GM18873 (cell line): Measurements from ENCODE around the gene KLK3.

Experiments
- ATAC-seq: cut with Tn5 transposase; IDR thresholded peaks from one replicate; pipeline ENCODE4 v1.9.1; 2021; ENCODE audit warnings: mild to moderate bottlenecking, moderate library complexity, moderate number of reproducible peaks; ENCODE audit not compliant: unreplicated experiment, low FRiP score

Gene KLK3

DNA sequence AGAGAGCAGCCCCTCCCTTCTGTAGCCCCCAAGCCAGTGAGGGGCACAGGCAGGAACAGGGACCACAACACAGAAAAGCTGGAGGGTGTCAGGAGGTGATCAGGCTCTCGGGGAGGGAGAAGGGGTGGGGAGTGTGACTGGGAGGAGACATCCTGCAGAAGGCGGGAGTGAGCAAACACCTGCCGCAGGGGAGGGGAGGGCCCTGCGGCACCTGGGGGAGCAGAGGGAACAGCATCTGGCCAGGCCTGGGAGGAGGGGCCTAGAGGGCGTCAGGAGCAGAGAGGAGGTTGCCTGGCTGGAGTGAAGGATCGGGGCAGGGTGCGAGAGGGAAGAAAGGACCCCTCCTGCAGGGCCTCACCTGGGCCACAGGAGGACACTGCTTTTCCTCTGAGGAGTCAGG lies 4.2 kb downstream of the KLK3 start:
- no peak for ATAC-seq

DNA sequence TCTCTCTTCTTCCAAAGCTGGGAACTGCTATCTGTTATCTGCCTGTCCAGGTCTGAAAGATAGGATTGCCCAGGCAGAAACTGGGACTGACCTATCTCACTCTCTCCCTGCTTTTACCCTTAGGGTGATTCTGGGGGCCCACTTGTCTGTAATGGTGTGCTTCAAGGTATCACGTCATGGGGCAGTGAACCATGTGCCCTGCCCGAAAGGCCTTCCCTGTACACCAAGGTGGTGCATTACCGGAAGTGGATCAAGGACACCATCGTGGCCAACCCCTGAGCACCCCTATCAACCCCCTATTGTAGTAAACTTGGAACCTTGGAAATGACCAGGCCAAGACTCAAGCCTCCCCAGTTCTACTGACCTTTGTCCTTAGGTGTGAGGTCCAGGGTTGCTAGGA lies 5.1 kb downstream of the KLK3 start:
- no peak for ATAC-seq

DNA sequence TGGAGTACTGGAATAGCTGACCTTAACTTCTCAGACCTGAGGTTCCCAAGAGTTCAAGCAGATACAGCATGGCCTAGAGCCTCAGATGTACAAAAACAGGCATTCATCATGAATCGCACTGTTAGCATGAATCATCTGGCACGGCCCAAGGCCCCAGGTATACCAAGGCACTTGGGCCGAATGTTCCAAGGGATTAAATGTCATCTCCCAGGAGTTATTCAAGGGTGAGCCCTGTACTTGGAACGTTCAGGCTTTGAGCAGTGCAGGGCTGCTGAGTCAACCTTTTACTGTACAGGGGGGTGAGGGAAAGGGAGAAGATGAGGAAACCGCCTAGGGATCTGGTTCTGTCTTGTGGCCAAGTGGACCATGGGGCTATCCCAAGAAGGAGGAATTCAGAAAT lies 6.3 kb downstream of the KLK3 start:
- ATAC-seq: no peak

DNA sequence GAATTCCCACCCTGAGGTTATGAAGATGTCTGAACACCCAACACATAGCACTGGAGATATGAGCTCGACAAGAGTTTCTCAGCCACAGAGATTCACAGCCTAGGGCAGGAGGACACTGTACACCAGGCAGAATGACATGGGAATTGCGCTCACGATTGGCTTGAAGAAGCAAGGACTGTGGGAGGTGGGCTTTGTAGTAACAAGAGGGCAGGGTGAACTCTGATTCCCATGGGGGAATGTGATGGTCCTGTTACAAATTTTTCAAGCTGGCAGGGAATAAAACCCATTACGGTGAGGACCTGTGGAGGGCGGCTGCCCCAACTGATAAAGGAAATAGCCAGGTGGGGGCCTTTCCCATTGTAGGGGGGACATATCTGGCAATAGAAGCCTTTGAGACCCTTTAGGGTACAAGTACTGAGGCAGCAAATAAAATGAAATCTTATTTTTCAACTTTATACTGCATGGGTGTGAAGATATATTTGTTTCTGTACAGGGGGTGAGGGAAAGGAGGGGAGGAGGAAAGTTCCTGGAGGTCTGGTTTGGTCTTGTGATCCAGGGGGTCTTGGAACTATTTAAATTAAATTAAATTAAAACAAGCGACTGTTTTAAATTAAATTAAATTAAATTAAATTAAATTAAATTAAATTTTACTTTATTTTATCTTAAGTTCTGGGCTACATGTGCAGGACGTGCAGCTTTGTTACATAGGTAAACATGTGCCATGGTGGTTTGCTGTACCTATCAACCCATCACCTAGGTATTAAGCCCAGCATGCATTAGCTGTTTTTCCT lies 7.0 kb downstream of the KLK3 start:
- ATAC-seq: no peak

DNA sequence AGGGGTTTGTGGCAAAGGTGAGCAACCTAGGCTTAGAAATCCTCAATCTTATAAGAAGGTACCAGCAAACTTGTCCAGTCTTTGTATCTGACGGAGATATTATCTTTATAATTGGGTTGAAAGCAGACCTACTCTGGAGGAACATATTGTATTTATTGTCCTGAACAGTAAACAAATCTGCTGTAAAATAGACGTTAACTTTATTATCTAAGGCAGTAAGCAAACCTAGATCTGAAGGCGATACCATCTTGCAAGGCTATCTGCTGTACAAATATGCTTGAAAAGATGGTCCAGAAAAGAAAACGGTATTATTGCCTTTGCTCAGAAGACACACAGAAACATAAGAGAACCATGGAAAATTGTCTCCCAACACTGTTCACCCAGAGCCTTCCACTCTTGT lies 14.8 kb downstream of the KLK3 start:
- ATAC-seq: no peak

DNA sequence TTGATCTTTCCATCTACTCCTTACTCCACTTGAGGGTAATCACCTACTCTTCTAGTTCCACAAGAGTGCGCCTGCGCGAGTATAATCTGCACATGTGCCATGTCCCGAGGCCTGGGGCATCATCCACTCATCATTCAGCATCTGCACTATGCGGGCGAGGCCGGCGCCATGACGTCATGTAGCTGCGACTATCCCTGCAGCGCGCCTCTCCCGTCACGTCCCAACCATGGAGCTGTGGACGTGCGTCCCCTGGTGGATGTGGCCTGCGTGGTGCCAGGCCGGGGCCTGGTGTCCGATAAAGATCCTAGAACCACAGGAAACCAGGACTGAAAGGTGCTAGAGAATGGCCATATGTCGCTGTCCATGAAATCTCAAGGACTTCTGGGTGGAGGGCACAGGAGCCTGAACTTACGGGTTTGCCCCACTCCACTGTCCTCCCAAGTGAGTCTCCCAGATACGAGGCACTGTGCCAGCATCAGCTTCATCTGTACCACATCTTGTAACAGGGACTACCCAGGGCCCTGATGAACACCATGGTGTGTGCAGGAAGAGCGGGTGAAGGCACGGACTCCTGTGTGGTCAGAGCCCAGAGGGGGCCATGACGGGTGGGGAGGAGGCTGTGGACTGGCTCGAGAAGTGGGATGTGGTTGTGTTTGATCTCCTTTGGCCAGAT lies 15.8 kb downstream of the KLK3 start:
- no peak for ATAC-seq

DNA sequence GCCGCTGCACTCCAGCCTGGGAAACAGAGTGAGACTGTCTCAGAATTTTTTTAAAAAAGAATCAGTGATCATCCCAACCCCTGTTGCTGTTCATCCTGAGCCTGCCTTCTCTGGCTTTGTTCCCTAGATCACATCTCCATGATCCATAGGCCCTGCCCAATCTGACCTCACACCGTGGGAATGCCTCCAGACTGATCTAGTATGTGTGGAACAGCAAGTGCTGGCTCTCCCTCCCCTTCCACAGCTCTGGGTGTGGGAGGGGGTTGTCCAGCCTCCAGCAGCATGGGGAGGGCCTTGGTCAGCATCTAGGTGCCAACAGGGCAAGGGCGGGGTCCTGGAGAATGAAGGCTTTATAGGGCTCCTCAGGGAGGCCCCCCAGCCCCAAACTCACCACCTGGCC lies 18.3 kb downstream of the KLK3 start, which contains the start of gene KLK2:
Gene KLK2 (plus strand): TSS at position 384 of the 400 bp plus-strand sequence. CDS start 35 bp downstream, outside the sequence.
- ATAC-seq: no peak

DNA sequence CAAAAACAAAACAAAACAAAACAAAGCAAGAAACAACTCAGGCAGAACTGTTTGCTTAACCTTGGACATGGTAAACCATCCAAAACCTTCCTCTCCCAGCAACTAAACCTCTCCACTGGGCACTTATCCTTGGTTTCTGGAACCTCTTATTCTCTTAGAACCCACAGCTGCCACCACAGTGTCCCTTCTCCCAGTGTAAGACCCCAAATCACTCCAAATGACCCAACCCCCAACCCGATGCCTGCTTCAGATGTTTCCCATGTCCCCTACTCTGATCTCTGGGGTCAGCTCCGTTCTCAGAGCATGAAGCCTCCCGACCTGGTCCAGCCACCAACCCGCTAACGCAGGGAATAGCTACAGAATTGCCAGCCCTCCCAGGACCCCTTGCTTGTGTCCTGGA lies 19.5 kb downstream of the KLK3 start:
- no peak for ATAC-seq

DNA sequence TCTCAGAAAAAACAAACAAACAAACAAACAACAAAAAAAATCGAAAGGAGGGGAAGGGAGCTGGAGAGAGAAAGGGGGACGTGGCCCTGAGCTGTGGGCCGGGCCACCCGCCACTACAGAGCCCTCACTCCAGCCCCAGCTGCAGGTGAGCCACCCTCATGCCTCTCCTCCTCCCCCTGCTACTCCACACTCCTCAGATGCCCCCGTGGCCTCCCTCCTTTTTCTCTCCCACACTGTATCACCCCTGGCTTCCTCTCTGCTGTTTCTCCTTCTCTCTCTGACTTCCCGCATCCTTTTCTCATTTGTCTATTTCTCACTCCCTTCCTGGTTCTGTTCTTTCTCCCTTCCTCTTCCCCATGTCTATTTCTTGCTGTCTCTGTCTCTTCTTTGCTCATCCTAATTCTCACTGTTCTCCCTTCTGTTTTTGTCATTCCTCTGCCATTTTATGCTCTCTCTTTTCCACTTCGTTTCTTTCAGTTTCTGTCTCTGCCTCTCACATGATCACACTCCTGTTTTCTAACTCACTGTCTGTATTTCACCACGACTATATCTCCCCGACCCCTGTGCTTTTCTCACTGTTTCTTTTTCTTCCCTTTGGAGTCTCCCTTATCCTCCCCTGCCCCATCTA lies 21.2 kb downstream of the KLK3 start:
- no peak for ATAC-seq

DNA sequence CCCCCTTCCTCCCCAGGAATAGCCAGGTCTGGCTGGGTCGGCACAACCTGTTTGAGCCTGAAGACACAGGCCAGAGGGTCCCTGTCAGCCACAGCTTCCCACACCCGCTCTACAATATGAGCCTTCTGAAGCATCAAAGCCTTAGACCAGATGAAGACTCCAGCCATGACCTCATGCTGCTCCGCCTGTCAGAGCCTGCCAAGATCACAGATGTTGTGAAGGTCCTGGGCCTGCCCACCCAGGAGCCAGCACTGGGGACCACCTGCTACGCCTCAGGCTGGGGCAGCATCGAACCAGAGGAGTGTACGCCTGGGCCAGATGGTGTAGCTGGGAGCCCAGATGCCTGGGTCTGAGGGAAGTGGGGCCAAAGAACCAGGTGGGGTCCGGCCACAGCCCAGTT lies 21.7 kb downstream of the KLK3 start:
- ATAC-seq: no peak

DNA sequence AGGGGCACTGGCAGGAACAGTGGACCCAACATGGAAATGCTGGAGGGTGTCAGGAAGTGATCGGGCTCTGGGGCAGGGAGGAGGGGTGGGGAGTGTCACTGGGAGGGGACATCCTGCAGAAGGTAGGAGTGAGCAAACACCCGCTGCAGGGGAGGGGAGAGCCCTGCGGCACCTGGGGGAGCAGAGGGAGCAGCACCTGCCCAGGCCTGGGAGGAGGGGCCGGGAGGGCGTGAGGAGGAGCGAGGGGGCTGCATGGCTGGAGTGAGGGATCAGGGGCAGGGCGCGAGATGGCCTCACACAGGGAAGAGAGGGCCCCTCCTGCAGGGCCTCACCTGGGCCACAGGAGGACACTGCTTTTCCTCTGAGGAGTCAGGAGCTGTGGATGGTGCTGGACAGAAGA lies 22.6 kb downstream of the KLK3 start:
- ATAC-seq: no peak

DNA sequence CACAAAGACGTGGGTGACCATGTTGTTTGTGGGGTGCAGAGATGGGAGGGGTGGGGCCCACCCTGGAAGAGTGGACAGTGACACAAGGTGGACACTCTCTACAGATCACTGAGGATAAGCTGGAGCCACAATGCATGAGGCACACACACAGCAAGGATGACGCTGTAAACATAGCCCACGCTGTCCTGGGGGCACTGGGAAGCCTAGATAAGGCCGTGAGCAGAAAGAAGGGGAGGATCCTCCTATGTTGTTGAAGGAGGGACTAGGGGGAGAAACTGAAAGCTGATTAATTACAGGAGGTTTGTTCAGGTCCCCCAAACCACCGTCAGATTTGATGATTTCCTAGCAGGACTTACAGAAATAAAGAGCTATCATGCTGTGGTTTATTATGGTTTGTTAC lies 24.1 kb downstream of the KLK3 start:
- no peak for ATAC-seq

DNA sequence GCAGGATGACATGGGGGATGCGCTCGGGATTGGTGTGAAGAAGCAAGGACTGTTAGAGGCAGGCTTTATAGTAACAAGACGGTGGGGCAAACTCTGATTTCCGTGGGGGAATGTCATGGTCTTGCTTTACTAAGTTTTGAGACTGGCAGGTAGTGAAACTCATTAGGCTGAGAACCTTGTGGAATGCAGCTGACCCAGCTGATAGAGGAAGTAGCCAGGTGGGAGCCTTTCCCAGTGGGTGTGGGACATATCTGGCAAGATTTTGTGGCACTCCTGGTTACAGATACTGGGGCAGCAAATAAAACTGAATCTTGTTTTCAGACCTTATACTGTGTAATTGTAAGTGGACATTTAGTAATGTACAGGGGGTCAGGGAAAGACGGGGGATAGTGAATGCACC lies 25.5 kb downstream of the KLK3 start:
- ATAC-seq: no peak

DNA sequence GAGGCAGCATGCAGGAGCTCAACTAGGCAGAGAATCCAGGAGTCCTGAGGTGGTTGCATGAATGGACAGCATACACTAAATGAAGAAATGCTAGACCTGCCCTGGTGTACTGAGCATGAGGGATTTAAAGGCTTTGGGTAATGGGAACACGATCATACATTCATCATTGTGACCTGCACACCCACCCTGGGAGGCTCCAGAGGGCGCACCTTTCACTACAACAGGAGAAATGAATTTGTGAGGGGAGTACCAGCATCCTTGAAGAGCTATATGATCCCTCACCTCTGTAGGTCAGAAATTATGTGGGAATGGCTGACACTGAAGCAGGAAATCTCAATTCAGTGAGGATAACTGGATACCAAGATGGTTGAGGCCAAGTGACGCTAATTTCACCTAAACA lies 27.5 kb downstream of the KLK3 start:
- ATAC-seq: no peak

DNA sequence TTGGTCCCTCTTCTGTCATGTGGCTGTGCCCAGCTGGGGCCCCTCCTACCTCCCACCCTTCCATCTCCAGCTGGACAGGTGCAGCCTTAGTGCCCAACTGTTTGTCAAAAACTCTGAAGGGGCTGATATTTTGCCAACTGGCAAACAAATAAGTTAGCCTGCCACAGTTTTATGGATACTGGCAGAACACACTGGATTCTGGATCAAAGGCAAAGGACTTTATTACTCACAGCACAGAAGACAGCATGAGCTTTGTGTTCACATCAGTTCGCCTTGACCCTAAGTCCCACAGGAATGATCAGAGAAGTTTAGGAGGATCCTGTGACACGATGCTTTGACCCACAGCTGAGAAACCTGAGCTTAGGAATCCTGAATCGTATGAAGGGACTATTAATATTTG lies 34.9 kb downstream of the KLK3 start:
- no peak for ATAC-seq

DNA sequence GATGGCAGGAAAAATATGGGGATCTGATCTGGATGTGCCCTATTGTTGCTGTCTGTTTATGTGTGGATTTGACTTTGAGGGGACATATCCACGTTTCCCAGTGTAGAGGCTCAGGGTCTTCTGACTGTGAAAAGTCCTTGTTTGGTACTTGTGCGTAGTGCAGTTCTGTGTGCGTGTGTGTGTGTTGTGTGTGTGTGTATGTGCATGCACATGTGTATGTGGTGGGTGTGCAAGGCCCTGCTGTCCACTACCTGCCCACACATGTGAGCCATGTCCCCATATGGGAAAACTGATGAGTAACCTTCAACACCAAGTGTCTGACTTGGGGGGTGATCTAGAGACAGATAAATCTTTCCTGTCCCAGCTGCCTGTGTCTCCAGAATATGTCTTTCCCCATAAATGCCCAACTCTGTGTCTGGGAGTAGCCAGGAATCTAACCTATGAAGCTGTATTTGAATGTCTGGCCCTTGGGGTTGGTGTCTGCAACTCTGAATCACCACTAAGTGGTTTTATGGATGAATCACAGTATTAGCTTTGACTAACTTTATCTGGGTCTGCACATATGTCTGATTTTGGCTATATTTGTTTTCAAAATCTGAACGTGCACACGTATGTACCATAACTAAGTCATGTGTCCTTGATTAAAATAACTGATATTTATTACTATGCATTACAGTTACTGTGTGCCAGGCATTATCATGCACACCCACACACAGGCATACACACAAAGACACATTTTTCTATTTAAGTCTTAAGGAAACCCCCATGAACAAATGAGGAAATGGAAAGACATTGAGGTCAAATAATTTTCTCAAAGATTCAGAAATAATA lies 35.9 kb downstream of the KLK3 start:
- ATAC-seq: no peak

DNA sequence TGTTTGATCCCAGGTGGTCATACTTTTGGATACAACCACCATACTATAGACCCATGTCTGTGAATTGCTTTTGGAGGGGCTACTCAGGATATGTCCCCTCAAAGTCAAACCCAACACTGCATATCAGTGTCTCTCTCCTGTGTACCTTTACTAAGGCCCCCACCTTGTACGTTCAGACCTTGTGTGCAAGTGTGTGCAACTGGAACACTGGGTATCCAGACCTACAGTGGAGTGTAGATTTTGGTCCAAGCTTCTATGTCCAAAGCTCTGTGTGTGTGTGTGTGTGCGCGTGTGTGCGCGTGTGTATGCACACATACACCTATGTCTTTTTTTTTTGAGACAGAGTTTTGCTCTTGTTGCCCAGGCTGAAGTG lies 36.5 kb downstream of the KLK3 start:
- no peak for ATAC-seq

DNA sequence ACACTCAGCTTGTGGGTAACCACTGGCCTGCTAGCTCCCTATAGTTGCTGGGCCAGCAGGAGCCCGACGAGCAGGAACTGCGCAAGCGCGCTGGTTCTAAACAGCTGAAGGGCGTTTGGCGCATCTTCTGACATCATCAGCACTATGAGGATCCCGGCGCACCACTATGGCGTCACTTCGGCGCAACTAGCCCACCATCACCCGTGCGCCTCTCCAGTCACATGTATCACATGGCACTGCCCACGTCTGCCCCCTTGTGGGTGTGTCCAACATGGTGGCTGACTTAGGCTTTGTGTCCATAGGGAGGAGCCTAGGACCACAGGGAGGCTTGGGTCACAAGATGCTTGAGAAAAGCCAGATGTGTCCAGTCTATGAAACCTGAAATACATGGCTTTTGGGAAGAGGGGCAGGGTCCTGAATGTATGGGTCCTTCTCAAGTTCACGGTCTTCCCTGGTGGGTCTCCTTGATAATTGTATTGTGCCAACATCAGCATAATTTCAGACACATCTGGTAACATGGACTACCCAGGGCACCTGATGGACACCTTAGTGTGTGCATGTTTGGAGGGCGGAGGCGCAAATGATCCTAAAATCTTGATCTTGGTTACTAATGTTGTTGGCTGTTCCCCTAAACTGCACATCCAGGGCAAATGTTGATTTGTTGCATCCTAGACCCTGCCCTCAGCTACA lies 38.5 kb downstream of the KLK3 start:
- ATAC-seq: no peak

DNA sequence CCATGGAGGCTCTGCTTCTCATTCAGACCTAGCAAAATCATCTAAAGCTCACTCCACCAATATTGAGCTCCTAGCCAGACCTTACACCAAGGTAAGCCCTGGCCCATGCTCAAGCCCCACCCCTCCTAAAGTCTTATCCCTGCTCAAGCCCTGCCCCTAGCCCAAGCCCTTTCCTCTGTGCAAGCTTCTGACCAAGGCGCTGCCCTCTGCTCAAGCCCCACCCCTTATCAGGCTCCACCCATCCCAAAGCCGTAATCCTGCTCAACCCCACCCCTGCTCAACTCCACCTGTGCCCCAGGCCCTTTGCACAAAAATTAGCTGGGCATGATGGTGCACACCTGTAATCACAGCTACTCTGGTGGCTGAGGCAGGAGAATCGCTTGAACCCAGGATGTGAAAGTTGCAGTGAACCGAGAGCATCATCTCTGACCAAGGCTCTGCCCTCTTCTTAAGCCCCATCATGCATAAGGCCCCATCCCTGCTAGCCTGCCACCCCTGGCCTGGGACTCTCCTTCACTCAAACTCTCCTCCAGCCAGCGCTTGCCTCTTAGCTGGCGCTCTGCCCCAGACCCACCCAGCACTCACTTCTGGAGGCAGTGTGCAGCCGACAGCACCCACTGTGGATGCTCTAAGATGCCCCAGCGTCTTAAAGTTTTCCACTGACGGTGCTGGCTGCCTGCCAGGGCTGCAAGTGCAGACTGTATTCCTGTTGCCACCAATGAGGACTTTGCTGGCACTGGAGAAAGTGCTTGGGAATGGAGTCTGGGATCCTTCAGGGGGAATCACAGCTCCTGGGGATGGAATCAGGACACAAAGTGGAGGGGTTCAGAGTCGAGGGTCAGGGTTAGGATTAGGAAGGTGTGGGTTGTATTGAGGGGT lies 40.0 kb downstream of the KLK3 start:
- no peak for ATAC-seq
